K562 (cell line): ENCODE results near the gene GOLGA8T.
"Not testable (repeated sequence)": the region's sequence is repeated elsewhere in the genome, so short reads cannot be mapped to it uniquely, and the experiment has no call there.

Source experiments
- GABPA ChIP-seq: fragments of 200-800 bp; sonication (Bioruptor generic); conservative IDR thresholded peaks from 2 replicates; pipeline ENCODE4 v1.6.1; 2016; ENCODE audit warnings: low read depth, missing genetic modification characterization, missing compliant biosample characterization
- ZNF23 ChIP-seq: fragments of 250-450 bp; sonication (Bioruptor Pico); IDR thresholded peaks from 2 replicates; pipeline ENCODE4 v1.4.0; 2020; ENCODE audit warnings: mild to moderate bottlenecking
- TF ChIP-seq, protein P1 (sequence below), 3 experiments: IDR thresholded peaks in 2 of 3; conservative IDR thresholded peaks in 1 of 3; 2 replicates each; pipeline ENCODE4 v1.5.1; 2011 to 2012; ENCODE audit warnings: low read length in 3 of 3, mild to moderate bottlenecking in 3 of 3, control low read depth in 2 of 3, improper control_type of control experiment in 1 of 3, inconsistent platforms in 1 of 3, low read depth in 1 of 3, mixed read lengths in 1 of 3, moderate library complexity in 1 of 3; ENCODE audit not compliant: insufficient read depth in 2 of 3
- TF ChIP-seq, protein P2 (sequence below): sonication (generic); formaldehyde crosslinking; IDR thresholded peaks from 2 replicates; pipeline ENCODE4 v1.5.0; 2020; ENCODE audit warnings: missing genetic modification reagents

DNA sequence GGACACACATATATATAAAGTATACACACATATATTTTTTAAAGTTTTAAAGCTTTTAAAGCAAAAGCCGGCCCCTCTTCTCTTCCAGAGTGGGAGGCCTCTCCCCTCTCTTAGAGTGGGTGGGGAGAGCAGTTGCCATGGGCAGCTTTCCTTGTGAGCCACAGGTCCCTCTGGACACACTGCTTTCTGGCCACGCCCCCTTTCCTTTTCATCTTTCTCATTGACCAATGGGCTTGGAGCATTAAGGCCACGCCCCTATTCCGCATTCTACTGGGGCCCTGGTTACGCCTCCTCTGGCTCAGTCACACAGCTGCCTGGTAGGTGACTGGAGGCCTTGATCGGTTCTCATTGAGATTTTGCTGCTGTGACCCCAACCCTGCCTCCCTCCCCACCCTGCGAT is at the start of gene GOLGA8T:
- TF ChIP-seq, protein P1, sequence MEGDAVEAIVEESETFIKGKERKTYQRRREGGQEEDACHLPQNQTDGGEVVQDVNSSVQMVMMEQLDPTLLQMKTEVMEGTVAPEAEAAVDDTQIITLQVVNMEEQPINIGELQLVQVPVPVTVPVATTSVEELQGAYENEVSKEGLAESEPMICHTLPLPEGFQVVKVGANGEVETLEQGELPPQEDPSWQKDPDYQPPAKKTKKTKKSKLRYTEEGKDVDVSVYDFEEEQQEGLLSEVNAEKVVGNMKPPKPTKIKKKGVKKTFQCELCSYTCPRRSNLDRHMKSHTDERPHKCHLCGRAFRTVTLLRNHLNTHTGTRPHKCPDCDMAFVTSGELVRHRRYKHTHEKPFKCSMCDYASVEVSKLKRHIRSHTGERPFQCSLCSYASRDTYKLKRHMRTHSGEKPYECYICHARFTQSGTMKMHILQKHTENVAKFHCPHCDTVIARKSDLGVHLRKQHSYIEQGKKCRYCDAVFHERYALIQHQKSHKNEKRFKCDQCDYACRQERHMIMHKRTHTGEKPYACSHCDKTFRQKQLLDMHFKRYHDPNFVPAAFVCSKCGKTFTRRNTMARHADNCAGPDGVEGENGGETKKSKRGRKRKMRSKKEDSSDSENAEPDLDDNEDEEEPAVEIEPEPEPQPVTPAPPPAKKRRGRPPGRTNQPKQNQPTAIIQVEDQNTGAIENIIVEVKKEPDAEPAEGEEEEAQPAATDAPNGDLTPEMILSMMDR (IDR thresholded peaks at IDR 0.05 in 2 of 3, conservative IDR thresholded peaks at IDR 0.05 in 1 of 3; ENCODE audit: insufficient read depth in 2 of 3, low read depth in 1 of 3, low read length in 3 of 3), result not testable (repeated sequence)
- not testable (repeated sequence) for TF ChIP-seq GABPA (tag); ZNF23 (CRISPR knock-in tag)
- TF ChIP-seq, protein P2, sequence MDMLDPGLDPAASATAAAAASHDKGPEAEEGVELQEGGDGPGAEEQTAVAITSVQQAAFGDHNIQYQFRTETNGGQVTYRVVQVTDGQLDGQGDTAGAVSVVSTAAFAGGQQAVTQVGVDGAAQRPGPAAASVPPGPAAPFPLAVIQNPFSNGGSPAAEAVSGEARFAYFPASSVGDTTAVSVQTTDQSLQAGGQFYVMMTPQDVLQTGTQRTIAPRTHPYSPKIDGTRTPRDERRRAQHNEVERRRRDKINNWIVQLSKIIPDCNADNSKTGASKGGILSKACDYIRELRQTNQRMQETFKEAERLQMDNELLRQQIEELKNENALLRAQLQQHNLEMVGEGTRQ (CRISPR knock-in tag), result not testable (repeated sequence)
